HG03280 (cell line): Measurements from ENCODE around the gene PLIN3.
"Not testable (repeated sequence)": the region's sequence is repeated elsewhere in the genome, so short reads cannot be mapped to it uniquely, and the experiment has no call there.

Source experiments
- ATAC-seq: cut with Tn5 transposase; IDR thresholded peaks from one replicate; pipeline ENCODE4 v1.9.1; 2021; ENCODE audit warnings: mild to moderate bottlenecking, moderate library complexity; ENCODE audit not compliant: unreplicated experiment

The PLIN3 gene

GRCh38 chr19:4891066-4891465 is 23.6 kb upstream of the PLIN3 start:
- ATAC-seq = no peak

- no peak for ATAC-seq
Observed at GRCh38 chr19:4889034-4889815, 21.8 kb upstream of the PLIN3 start.

- ATAC-seq = not testable (repeated sequence)
Observed at GRCh38 chr19:4887803-4888202, 20.3 kb upstream of the PLIN3 start.

GRCh38 chr19:4884993-4885392 is 17.5 kb upstream of the PLIN3 start:
- not testable (repeated sequence) for ATAC-seq

GRCh38 chr19:4882874-4883273 is 15.4 kb upstream of the PLIN3 start:
- not testable (repeated sequence) for ATAC-seq

GRCh38 chr19:4879041-4879440 is 11.6 kb upstream of the PLIN3 start:
- ATAC-seq = no peak

- ATAC-seq = no peak
Observed at GRCh38 chr19:4878491-4878968, 11.1 kb upstream of the PLIN3 start.

GRCh38 chr19:4877753-4878490 is 10.5 kb upstream of the PLIN3 start:
- ATAC-seq = no peak

GRCh38 chr19:4873930-4874329 is 6.5 kb upstream of the PLIN3 start:
- no peak for ATAC-seq

- no peak for ATAC-seq
Observed at GRCh38 chr19:4871711-4872110, 4.2 kb upstream of the PLIN3 start.

- ATAC-seq = no peak
Observed at GRCh38 chr19:4870025-4870700, 2.7 kb upstream of the PLIN3 start.

- no peak for ATAC-seq
Observed at GRCh38 chr19:4868286-4868834, 893 bp upstream of the PLIN3 start.

GRCh38 chr19:4866595-4867424 is 657 bp downstream of the PLIN3 start:
- ATAC-seq = no peak

GRCh38 chr19:4861147-4861546 is 6.3 kb downstream of the PLIN3 start:
- ATAC-seq = no peak

- ATAC-seq = no peak
Observed at GRCh38 chr19:4859697-4860096, 7.8 kb downstream of the PLIN3 start.

- not testable (repeated sequence) for ATAC-seq
Observed at GRCh38 chr19:4856468-4856867, 11.0 kb downstream of the PLIN3 start.

GRCh38 chr19:4853506-4853905 is 14.0 kb downstream of the PLIN3 start:
- ATAC-seq = not testable (repeated sequence)

- ATAC-seq = no peak
Observed at GRCh38 chr19:4852484-4852883, 15.0 kb downstream of the PLIN3 start.

GRCh38 chr19:4851551-4852290 is 15.7 kb downstream of the PLIN3 start:
- no peak for ATAC-seq

GRCh38 chr19:4849019-4849418 is 18.4 kb downstream of the PLIN3 start:
- no peak for ATAC-seq
